HG03439 (cell line): ENCODE measurements around the gene SIRT6.
"Not testable (repeated sequence)": the region's sequence is repeated elsewhere in the genome, so short reads cannot be mapped to it uniquely, and the experiment has no call there.

Experiments
- ATAC-seq: cut with Tn5 transposase; IDR thresholded peaks from one replicate; pipeline ENCODE4 v1.9.1; 2021; ENCODE audit warnings: mild to moderate bottlenecking, moderate library complexity; ENCODE audit not compliant: unreplicated experiment

The SIRT6 gene

DNA sequence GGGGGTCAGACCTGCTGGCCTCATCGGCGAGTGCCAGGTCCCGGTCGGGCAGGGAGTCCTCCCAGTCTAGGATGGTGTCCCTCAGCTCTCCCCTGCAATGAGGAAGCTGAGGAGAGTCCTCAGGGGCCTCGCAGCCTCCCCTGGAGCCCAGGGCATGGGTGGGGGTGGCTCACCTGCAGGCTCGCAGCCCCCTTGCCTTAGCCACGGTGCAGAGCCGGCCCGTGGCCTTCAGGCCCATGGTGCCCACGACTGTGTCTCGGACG, 6.8 kb downstream of the SIRT6 start:
- ATAC-seq = no peak

GRCh38 chr19:4174895-4175668, 7.3 kb downstream of the SIRT6 start:
- ATAC-seq = no peak

- no peak for ATAC-seq
These were observed 8.0 kb downstream of the SIRT6 start for GRCh38 chr19:4174213-4174894.

- ATAC-seq = no peak
These were observed 8.7 kb downstream of the SIRT6 start for GRCh38 chr19:4173479-4174212.

DNA sequence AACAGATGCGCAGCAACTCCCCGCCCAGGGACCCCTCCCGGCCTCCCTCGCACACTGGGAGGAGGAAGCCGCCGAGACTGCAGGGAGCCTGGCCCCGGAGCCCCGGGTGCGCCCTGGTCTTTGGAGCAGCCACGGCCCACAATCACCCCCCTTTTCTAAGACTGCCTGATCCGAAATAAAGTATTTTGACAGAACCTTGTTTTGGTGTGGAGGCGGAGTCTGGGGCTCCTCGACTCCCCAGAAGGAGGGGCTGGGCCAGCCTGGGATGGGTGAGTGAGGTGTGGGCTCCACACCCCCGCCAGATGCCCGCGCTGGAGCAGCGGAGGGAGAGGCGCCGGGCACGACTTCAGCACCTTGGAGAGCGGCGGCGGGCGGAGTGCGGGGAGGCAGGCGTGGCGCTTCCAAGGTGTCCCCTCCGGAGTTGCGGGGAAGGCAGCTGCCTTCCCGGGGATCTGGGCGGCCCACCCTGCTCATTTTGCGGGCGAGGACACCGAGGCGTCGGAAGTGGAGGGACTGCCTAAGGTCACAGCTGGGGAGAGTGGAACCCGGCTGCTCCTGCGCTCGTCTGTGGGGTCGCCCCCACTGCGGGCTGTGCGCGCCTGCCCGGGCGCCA, 9.4 kb downstream of the SIRT6 start:
- no peak for ATAC-seq

DNA sequence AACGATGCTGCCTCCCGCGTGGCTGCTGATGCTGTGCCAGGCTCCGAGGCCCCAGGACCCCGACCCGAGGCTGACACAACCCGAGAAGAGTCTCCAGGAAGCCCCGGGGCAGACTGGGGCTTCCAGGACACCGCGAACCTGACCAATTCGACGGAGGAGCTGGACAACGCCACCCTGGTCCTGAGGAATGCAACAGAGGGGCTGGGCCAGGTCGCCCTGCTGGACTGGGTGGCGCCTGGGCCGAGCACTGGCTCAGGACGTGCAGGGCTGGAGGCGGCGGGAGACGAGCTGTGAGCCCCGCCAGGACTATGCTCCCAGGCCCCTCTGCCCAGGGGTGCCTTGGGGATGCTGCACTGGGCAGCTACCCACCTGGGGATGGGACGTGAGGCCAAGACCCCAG, 10.7 kb downstream of the SIRT6 start:
- ATAC-seq = no peak

DNA sequence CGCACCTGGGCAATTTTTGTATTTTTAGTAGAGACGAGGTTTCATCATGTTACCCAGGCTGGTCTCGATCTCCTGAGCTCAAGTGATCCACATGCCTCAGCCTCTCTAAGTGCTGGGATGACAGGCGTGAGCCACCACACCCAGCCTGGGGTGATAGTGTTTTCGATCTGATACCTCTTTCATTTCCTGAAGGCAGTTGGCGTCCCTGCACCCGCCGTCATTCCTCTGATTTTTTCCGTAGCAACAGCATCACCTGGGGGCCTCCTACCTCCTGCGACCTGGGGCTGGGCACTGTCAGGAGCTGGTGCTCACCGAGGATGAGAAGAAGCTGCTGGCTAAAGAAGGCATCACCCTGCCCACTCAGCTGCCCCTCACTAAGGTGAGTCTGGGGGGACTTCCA, 18.1 kb downstream of the SIRT6 start:
- no peak for ATAC-seq

DNA sequence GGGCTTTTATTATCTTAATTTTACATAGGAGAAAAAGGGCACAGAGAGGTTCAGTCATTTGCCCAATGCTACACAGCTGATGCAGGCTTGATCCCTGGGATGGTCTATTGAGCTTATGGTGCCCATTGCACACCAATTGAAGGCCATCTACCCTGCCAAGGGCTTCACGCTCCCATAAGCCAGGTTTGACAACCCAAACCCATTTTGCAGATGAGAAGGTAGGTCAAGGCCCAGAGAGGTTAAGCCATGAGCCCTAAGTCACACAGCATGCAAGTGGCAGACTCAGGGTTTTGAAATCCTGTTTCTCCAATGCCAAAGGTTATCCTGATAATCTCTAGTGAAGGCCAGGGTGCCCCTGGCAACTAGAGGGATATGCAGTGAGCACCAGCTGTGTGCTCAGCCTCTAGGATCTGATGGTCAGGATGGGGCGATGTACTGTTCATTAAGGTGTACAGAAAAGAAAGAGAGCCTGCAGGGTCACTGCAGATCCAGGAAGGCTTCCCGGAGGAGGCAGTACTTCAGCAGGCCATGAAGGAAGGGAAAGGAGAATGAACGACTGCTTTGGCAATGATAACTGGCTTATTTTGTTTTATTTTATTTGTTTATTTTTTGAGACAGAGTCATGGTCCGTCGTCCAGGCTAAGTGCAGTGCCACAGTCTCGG, 20.8 kb downstream of the SIRT6 start:
- ATAC-seq = no peak

DNA sequence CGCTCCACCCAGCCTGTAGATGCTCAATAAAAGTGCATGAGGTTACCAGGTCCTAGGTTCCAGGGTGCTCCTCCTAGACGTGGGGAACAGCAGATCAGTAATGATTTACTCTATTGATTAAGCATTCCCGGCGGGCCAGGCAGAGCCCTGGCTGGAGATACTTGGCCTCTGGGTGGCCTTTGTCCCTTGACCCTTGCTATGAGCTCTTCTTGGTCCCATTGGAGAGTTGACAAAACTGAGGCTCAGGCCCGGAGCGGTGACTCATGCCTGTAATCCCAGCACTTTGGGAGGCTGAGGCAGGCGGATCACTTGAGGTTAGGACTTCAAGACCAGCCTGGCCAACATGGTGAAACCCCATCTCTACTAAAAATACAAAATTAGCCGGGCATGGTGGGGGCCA, 24.4 kb downstream of the SIRT6 start:
- ATAC-seq = not testable (repeated sequence)

- ATAC-seq = no peak
These were observed 25.2 kb downstream of the SIRT6 start for GRCh38 chr19:4157164-4157563.

GRCh38 chr19:4154571-4155312, 27.6 kb downstream of the SIRT6 start:
- ATAC-seq = no peak

DNA sequence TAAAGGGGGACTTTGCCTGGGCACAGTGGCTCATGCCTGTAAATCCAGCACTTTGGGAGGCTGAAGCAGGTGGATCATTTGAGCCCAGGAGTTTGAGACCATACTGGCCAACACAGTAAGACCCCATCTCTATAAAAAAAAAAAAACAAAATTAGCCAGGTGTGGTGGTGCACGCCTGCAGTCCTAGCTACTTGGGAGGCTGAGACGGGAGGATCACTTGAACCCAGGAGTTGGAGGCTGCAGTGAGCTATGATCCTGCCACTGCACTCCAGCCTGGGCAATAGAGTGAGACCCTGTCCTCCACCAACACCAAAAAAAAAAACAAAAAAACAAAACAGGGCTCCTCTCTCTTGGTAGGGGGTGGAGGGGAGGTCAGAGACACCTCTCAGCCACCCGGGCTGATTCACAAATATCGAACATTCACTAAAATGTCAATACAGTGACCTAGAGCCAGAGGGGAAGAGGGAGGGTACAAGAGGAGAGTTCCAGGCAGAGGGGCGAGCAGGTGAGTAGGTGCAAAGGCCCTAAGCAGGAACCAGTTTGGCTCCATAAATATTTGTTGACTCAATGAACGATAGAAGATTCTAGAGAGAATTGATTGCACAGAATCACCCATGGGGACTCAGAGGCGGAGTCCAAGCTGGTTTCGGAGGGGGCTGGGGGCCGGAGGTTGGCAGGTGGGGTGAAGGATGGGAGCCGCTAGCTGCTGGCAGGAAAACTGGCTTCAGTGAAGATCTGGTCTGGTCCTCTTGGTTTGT, 29.9 kb downstream of the SIRT6 start:
- ATAC-seq = no peak

DNA sequence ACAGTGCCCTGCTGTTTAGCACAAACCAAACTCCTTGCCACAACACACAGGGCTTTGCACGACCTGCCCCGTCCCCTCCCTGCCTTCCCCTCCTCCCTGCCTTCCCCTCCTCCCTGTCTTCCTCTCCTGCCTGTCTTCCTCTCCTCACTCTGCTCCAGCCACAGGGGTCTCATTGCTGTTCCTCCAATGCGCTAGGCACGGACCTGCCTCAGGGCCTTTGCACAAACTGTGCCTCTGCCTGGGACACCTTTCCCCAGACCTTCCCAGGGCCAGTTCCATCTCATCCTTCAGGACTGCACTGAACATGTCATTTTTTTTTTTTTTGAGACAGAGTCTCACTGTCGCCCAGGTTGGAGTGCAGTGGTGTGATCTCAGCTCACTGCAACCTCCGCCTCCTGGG, 30.7 kb downstream of the SIRT6 start:
- ATAC-seq = no peak

- no peak for ATAC-seq
These were observed 32.7 kb downstream of the SIRT6 start for GRCh38 chr19:4149518-4150288.

- no peak for ATAC-seq
These were observed 37.6 kb downstream of the SIRT6 start for GRCh38 chr19:4144666-4145249.

DNA sequence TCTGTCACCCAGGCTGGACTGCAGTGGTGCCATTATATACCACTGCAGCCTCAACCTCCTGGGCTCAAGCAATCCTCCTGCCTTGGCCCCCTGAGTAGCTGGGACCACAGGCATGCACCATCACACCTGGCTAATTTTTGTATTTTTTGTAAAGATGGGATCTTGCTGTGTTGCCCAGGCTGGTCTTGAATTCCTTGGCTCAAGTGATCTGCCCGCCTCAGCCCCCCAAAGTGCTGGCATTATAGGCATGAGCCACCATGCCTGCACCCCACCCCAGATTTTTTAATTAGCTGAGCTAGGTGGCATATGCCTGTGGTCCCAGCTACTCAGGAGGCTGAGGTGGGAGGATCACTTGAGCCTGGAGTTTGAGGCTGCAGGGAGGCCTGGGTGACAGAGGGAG, 39.4 kb downstream of the SIRT6 start:
- not testable (repeated sequence) for ATAC-seq

- ATAC-seq = no peak
These were observed 42.1 kb downstream of the SIRT6 start for GRCh38 chr19:4140237-4140711.

DNA sequence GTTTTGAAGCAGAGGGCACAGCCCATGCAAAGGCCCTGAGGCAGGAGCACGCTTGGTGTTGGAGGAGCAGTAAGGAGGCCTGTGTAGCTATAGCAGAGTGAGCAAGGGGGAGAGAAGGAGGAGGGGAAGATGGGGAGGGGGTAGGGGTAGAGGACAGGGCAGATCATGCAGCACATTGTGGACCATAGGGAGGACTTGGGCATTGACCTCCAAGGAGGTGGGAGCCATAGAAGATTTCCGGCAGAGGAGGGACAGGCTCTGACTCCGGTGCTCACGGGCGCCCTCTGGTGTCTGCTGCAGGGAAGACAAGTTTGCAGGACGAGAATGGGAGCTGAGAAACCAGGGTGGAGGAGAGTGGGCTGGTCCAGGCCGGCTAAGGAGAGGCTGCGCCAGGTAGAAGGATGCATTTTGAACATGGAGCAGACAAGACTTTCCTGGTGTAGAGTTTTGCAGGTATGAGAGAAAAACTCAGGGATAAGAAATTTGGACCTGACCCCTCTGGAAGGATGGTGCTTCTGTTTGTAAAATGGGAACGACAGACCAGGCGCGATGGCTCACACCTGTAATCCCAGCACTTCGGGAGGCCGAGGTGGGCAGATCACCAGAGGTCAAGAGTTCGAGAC, 42.6 kb downstream of the SIRT6 start:
- ATAC-seq = no peak
